SKM-1 (cell line): ENCODE measurements around the gene SGMS1.

Experiments used
- DNase-seq: peaks from one replicate; lab custom pipeline; 2025; ENCODE audit not compliant: unreplicated experiment; lab: John Stamatoyannopoulos, UW

The SGMS1 gene

DNA sequence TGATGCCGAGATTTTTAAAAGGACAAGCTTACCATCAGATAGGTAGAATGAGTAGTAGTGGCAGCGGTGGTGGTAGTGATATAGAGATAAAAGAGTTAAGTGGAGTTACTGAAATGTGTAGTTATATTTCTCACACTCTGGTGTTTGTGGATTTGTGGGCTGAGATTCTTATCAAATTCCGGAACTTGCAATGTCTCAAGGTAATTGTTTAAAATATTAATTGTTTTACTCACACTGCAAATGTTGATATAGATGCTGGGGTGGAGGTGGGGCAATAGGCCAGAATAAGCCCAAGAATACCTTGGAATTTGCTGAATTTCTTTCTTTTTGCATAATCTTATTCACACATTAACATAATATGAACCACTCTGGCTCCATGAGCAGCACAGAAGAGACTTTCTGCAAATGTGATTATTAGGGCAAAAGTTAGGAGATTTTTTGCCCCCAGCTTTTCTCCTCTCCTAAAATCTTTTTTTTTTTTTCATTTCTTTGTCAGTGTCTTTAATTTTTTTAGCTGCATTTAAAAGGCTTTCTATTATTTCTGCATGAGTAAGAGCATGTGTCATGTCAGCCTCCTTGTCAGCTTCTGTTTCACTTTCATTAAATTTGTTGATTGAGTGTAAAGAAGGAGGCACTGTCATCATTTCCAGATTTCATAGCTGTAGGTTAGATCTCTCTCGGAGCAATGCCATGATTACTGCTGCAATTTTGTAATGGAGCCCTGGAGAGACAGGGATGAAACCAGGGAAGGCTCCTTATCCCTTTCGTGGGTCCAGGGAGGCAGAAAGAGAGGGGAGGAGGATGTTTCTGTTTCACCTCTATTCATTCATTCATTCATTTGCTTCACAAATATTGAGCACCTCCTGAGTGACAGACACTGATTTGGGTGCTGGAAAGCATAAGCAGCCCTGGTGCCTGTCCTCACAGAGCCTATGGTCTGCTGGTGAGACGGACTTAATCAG, 13.1 kb upstream of the SGMS1 start:
- no peak for DNase-seq

DNA sequence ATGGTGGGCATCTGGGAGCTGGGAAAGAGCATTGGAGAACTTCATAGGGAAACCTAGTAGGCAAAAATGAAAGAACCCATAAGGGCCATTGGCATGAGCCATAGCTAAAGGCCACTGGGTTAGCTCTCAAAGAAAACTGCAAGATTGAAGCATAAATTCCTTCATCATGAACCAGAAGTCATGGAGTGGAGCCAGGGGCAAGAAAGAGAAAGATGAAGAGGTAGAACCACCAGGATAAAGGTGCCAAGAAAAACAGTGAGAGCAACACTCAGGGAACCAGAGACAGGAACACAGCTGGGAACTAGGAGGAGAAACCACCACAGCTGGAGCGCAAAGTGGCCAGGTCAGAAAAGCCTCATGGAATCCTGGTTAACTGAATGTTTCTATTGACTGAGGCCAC, 11.5 kb upstream of the SGMS1 start:
- DNase-seq: no peak

GRCh38 chr10:50634479-50634878, 10.7 kb upstream of the SGMS1 start:
- no peak for DNase-seq

GRCh38 chr10:50631052-50631451, 7.3 kb upstream of the SGMS1 start:
- DNase-seq: no peak

DNA sequence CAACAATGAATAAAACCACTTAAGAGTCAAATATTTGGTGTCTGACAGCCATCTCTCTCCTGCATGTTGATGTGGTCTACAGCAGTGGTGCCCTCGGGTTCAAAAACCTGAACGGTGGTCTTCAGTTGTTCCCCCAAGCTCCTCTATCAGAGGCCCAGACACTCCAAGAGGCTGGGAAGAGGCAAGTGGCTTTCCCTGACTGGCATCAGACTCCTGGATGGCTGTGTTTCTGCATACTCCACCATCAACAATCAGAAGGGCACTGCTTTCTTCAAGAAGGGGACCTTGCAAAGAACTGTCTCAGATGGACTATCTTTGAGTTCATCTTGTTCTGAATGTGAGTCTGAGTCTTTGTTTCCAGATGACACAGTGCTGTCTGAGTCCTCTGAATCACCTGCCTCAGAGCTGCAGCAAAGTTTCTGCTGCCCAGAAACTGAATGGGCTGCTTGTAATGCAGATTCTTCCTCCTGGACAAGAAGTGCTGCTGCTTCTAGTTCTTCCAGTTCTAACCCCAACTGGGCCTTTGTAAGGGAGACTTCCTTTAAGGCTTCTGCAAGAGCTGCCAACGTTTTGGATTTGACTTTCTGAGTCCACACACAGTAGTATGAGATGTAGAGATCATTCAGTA, 5.9 kb upstream of the SGMS1 start:
- DNase-seq: no peak

DNA sequence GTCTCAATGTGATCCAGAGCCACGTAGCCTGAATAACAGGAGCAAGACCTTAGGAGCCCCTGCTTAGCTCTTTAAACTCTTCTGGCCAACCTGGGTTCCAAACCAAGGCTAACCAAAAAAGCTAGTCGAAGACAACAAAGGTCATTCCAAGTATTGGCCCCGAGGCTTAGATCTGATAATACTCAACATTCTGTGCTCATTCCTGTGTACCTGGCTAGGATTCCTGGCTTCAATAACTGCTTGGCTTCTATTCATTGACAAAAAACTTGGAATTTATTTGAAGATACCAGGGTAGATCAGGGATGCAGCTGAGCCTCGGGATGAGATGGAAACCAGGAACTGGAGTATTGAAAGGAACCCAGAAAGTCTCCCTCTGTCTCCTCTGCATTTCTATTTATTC, 4.1 kb upstream of the SGMS1 start:
- no peak for DNase-seq

- no peak for DNase-seq
Observed at GRCh38 chr10:50627443-50627842, 3.7 kb upstream of the SGMS1 start.

DNA sequence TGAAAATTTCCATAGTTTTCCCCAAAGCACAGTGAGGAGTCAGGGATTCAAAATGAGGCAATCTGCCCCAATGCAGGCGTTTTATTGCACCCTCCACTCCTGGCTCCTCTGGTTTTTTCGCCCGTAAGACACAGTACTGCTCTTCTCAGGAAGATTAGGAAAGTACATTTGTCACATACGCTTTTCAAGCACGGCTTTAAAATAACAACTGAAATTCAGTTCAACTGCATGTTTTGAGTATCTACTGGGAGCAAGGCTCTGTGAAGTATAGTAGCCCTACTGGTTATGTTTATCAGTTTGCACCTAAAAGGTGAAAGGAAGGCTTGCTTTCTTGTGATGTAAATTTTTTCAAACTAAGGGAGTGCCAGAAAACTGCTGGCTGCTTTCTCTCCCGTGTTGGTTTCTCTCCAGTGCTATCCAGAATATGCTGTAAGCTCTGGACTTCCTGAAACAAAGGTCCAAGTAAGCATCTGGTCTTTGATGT, 1.9 kb upstream of the SGMS1 start:
- DNase-seq: no peak

- DNase-seq: peak; percentile 66
Observed at GRCh38 chr10:50624866-50625501, 1.2 kb upstream of the SGMS1 start.

DNA sequence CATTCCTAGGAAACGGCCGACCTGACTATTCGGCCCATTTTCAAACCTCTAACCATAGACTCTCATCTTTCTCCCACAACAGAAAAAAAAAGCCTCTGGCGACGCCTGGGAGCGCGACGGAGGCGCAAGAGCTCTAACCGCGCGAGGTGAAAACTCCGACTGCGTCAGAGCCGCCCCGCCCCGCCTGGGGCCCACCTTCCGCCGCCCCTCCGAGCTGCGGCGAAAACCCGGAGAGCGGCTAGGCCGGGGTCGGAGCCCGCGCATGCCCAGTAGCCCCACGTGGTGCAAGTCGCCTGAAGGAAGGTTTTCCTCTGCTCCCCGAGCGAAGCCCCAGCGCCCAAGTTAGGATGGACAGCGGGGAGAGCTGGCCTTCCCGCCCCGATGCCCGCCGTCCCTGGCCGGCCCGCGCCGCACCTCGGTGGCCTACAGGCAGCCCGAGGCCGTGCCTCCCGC, 683 bp upstream of the SGMS1 start:
- DNase-seq: peak; percentile 80

DNA sequence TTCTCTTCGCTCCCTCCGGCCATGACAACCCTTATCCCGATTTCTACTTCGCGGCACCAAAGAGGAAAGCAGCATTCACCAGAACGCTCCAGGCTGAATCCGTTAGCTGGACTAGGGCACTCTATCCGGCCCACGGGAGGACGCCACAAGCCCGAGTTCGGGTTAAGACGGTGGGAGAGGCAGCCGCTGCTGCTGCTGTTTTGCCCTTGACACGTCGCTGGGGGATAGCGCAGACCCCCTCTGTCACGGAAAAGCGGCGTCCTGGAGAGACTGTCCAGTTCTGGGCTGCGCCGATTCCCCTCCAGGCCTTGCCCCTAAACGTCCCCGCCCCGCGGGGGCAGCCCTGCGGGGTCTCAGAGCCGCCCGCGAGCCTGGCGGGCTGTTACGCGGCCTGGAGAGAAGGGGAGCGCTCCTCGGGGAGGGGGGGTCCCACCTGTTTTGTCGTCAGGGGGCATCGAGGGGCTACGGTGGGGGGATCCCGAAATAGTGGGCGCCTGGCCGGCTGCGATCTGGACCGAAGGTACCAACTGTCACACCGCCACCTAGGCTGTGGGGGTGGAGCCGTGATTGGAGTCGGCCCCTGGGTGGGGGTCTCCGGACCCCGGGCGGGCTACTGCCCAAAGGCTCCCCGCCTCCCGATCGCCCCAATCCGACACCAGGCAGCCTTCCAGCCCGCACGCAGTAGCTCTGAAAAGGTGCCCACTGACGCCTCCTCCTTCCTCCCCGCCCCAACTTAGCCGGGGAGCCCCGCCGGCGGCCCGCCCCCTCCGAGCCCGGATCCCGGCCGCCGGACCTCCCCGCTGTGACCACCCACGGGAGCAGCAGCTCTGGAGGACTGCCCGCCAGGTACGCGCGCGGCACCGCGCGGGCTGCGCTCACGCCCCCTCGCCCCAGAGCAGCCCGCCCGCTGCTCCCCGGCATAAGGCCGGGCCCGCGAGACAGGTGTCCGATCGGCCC, 772 bp downstream of the SGMS1 start:
- DNase-seq: no peak

DNA sequence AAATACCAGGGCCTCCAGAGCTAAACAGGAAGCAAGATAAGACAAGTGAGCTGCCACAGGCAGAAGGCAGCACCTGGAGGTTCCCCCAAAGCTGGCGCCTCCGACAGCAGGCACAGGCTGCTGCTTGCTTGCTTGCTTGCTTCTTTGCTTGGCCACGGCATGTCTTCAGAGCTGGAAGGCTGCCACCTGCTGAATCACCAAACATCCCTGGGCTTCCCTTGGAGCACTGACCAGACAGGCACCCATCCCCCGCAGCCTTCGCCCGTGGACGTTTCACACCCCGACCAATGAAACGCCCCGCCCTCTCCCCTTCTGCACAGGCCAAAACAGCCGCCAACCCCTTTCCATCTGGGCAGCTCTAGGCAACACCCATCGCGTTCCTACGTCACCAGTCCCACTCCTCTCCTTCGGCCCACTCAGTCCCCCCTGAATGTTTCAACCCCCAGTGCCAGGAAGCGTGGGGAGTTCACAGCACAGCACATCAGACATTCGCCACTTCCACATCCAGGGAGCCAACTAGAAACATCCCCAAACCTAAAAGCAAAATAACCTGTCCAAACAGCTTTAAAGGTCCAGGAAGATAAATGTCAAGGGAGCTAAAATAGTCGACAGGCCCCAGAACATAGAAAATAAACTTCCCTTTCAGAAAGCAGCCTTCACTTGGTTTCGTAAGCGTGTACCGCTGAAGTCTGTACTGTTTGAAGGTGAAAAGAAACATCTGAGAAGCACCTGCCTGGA, 1.6 kb downstream of the SGMS1 start:
- peak; percentile 39 for DNase-seq

- no peak for DNase-seq
Observed at GRCh38 chr10:50620899-50621298, 2.9 kb downstream of the SGMS1 start.

- DNase-seq: no peak
Observed at GRCh38 chr10:50619882-50620281, 3.9 kb downstream of the SGMS1 start.

GRCh38 chr10:50619166-50619565, 4.6 kb downstream of the SGMS1 start:
- DNase-seq: no peak

DNA sequence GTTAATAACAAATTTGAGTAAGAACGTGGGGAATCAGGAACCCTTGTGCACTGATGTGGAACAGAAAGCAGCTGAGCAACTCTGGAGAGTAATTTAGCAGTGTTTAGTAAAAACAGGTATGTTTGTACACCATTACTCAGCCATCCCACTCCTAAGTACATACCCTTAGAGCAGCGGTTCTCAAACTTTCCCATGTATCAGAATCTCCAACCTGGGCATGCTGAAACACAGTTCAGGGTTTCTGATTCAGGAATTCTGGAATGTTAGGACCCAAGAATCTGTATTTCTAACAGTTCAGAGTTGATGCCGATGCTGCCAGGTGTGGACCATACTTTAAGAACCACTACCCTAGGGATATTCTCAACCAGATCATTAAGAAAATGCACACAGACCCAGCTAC, 5.1 kb downstream of the SGMS1 start:
- DNase-seq: no peak

DNA sequence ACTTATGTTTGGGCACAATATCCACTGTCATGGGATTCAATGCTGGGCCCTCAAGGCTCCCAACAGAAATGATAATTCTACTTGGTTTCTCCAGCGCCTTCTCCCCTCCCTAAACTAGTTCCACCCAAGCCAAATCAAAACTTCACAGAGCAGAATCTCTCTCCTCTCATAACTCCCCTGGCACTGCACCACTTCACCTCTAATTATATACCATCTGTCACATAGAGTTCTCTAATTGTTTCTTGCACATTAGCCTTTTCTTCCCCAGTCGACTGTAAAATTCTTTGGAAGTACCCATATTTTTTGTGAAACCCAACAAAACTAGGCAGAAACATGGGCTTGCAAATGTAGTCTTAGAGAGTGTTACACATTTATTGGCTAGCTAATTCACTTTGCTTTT, 8.1 kb downstream of the SGMS1 start:
- DNase-seq: no peak

DNA sequence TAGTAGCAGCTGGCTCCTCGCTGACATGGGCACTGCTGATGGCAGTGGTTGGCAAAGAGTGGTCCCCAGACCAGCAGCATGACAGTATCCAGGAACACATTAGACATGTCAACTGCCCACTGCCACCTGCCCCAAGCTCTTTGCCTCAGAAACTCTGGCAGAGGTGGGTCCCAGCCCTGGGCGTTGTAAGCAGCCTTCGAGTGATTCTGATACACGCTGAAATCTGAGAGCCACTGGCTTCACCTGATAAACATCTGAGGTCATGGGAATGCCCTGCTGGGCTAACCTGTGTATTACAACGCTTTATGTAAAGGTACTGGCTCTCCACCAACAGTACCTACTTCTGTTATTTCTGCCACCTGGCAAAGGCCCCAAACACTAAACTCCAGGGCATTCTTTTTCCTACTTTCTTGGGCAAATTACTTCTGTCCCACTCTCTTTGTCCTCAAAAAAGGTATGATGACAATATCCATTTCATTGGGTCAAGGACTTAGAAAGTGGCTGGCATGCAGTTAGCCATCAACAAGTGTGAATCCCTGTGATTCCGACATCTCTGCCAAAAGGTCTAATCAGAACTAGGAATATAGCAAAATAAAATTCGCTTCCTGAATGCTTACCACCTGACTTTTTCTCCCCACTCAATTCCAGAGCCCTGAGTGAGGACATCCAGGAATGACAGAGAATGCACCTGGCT, 9.2 kb downstream of the SGMS1 start:
- no peak for DNase-seq

GRCh38 chr10:50613726-50614443, 9.9 kb downstream of the SGMS1 start:
- no peak for DNase-seq
